Calu3 (cell line): ENCODE measurements around the gene CYB5D1. TPM values are rescaled to one million over a fixed set of nuclear protein-coding genes. Genes with fewer than 3 reads are reported as not detected.

ENCODE experiments used
- BruUV-seq: library from RNA; stranded (reverse); fragments of 400-500 nt; replicated peaks from 2 replicates; lab custom pipeline; 2021; lab: Mats Ljungman, UMichigan
- CTCF ChIA-PET: fragments of 300-600 bp; sonication (Branson Sonifier 250); formaldehyde crosslinking; loops from one replicate; lab custom pipeline; 2022; ENCODE audit warnings: antibody characterized with exemption; lab: Charles Lee
- DNase-seq: peaks from one replicate; pipeline ENCODE4 v3.0.0; 2022
- H3K27ac Mint-ChIP-seq: one replicate; pipeline ENCODE4 v1.8.0; 2022; ENCODE audit warnings: mixed read lengths; ENCODE audit not compliant: unreplicated experiment
- H3K27me3 Mint-ChIP-seq: one replicate; pipeline ENCODE4 v1.8.0; 2022; ENCODE audit warnings: mixed read lengths; ENCODE audit not compliant: unreplicated experiment
- H3K36me3 Mint-ChIP-seq: one replicate; pipeline ENCODE4 v1.8.0; 2022; ENCODE audit warnings: mild to moderate bottlenecking, moderate library complexity, mixed read lengths; ENCODE audit not compliant: insufficient read depth, unreplicated experiment
- H3K4me1 Mint-ChIP-seq: one replicate; pipeline ENCODE4 v1.8.0; 2022; ENCODE audit warnings: mild to moderate bottlenecking, low read depth, mixed read lengths; ENCODE audit not compliant: unreplicated experiment
- H3K4me3 Mint-ChIP-seq: one replicate; pipeline ENCODE4 v1.8.0; 2022; ENCODE audit warnings: mild to moderate bottlenecking, low read depth, moderate library complexity, mixed read lengths; ENCODE audit not compliant: unreplicated experiment
- H3K9me3 Mint-ChIP-seq: one replicate; pipeline ENCODE4 v1.8.0; 2022; ENCODE audit warnings: low read depth, mixed read lengths; ENCODE audit not compliant: unreplicated experiment
- intact Hi-C: fragments of 100-400 bp; cut with micrococcal nuclease; formaldehyde crosslinking; loops from one replicate; pipeline ENCODE4 v1.10.0; 2022; ENCODE audit not compliant: unreplicated experiment
- total RNA-seq: library from RNA; stranded (reverse); gene quantifications from 2 replicates; pipeline ENCODE4 v1.2.3, GENCODE V29; 2022
- TF ChIP-seq, protein P1 (sequence below): fragments of 200-600 bp; IDR thresholded peaks from one replicate; pipeline ENCODE4 v1.8.0; 2022; ENCODE audit warnings: antibody characterized with exemption; ENCODE audit not compliant: unreplicated experiment

CYB5D1 gene
- total RNA-seq, 1 experiment from 2014 or later: 8.0 TPM

DNA sequence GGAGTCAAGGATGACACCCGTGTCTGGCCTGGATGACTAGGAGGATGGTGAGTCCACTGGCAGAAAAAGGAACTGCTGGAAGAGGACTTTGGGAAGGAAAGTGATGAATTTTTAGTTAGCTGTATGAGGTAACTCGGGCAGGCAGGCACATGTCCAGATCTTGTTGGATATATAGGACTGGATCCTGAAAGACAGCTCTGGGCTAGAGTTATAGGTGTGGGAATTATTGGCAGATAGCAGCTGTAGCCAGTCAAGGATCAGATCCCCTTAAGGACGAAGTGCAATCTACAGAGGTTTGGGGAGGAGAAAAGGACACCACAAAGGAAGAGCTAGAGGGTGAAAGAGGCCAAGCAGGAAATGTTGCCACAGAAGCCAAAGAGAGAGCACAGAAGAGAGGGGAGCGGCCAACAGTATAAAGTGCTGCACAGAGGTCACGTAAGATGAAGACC lies 10.1 kb downstream of the CYB5D1 start:
- Mint-ChIP-seq H3K4me3 (no peak overlapping the region), H3K4me1 (peaks cover 2% of the 10 kb centered on the region), H3K9me3 (no peaks in the 10 kb centered on the region), H3K27ac (no peak overlapping the region), H3K27me3 (no peaks in the 10 kb centered on the region), H3K36me3 (peaks cover 4% of the 10 kb centered on the region)
- TF ChIP-seq, protein P1, sequence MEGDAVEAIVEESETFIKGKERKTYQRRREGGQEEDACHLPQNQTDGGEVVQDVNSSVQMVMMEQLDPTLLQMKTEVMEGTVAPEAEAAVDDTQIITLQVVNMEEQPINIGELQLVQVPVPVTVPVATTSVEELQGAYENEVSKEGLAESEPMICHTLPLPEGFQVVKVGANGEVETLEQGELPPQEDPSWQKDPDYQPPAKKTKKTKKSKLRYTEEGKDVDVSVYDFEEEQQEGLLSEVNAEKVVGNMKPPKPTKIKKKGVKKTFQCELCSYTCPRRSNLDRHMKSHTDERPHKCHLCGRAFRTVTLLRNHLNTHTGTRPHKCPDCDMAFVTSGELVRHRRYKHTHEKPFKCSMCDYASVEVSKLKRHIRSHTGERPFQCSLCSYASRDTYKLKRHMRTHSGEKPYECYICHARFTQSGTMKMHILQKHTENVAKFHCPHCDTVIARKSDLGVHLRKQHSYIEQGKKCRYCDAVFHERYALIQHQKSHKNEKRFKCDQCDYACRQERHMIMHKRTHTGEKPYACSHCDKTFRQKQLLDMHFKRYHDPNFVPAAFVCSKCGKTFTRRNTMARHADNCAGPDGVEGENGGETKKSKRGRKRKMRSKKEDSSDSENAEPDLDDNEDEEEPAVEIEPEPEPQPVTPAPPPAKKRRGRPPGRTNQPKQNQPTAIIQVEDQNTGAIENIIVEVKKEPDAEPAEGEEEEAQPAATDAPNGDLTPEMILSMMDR: no peak
- no TSS peak for BruUV-seq
- no peak for DNase-seq
- intact Hi-C loops: no loop called here
- CTCF ChIA-PET: no interaction called here

DNA sequence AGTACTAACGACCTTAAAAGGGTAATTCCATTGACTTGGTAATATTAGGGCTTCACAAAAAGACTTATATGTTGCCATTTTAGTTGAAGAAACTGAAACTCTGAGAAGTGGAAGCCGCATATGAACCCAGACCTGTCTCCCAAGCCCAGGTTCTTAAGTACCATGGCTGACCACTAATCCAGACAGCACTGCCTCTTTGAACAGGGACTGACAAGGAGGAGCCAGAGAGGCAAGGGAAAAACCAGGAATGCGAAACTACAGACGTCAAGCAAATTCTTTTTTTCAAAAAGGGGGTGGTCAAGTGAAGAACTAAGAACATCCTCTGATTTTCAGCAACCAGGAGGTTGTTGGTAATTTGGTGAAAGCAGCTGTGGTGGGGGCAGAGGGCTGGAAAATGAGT lies 15.2 kb downstream of the CYB5D1 start:
- BruUV-seq: no TSS peak
- CTCF ChIA-PET: no interaction called here
- H3K4me1 Mint-ChIP-seq: no peaks in the 10 kb centered on the region
- no peaks in the 10 kb centered on the region for H3K9me3 Mint-ChIP-seq
- H3K27me3 Mint-ChIP-seq: no peaks in the 10 kb centered on the region
- TF ChIP-seq, protein P1: no peak
- no peak overlapping the region for H3K4me3 Mint-ChIP-seq
- DNase-seq: no peak
- H3K36me3 Mint-ChIP-seq: no peaks in the 10 kb centered on the region
- intact Hi-C loops: no loop called here
- no peak overlapping the region for H3K27ac Mint-ChIP-seq

DNA sequence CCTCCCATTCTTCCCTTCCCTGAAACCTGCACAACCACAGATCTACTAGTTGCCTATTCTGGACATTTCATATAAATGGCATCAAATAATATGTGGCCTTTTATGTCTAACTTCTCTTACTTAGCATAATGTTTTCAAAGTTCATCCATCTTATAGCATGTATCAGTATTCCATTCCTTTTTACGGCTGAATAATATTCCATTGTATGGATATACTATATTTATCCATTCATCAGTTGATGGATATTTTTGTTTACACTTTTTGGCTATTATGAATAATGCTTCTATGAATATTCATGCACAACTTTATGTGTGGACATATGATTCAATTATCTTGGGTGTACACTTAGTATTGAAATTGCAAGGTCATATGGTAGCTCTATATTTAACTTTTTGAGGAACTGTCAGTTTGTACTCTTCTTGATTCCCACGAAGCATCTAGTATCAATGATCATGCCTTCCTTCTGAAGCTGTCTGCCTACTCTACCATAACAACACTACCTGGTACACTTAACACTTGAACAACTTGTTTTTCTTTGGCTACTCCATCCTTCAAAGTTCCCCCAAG lies 18.1 kb downstream of the CYB5D1 start:
- CTCF ChIA-PET: no interaction called here
- no peak overlapping the region for H3K4me3 Mint-ChIP-seq
- H3K27me3 Mint-ChIP-seq: no peaks in the 10 kb centered on the region
- H3K9me3 Mint-ChIP-seq: no peaks in the 10 kb centered on the region
- no peaks in the 10 kb centered on the region for H3K4me1 Mint-ChIP-seq
- H3K36me3 Mint-ChIP-seq: no peaks in the 10 kb centered on the region
- intact Hi-C loops: no loop called here
- BruUV-seq: no TSS peak
- H3K27ac Mint-ChIP-seq: no peak overlapping the region
- DNase-seq: no peak
- TF ChIP-seq, protein P1: no peak

DNA sequence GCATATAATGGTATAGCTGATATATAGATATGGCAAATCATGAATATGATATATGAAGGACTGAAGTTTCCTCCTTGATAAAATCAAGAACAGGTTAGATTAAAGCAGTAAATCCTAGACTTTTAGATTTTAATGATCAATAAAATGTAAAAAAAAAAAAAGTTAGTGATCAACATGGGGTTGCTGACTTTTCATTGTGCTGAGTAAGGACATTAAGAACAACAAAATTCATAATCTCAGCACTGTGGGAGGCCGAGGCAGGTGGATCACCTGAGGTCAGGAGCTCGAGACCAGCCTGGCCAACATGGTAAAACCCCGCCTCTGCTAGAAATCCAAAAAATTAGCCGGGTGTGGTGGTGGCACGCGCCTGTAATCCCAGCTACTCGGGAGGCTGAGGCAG lies 20.4 kb downstream of the CYB5D1 start:
- H3K27ac Mint-ChIP-seq: no peak overlapping the region
- TF ChIP-seq, protein P1: no peak
- H3K4me1 Mint-ChIP-seq: no peaks in the 10 kb centered on the region
- no peaks in the 10 kb centered on the region for H3K27me3 Mint-ChIP-seq
- no peak overlapping the region for H3K4me3 Mint-ChIP-seq
- no peaks in the 10 kb centered on the region for H3K9me3 Mint-ChIP-seq
- no TSS peak for BruUV-seq
- CTCF ChIA-PET: no interaction called here
- DNase-seq: no peak
- intact Hi-C loops: no loop called here
- H3K36me3 Mint-ChIP-seq: no peaks in the 10 kb centered on the region
